LNCAP (cell line): ENCODE data around the gene FRMD7.

Source experiments
- TF ChIP-seq, protein P1 (sequence below): fragments of 450-650 bp; IDR thresholded peaks from 2 replicates; pipeline ENCODE4 v1.5.1; 2017; ENCODE audit warnings: mild to moderate bottlenecking

Gene FRMD7

GRCh38 chrX:132090403-132091159, 37.2 kb downstream of the FRMD7 start:
- TF ChIP-seq, protein P1, sequence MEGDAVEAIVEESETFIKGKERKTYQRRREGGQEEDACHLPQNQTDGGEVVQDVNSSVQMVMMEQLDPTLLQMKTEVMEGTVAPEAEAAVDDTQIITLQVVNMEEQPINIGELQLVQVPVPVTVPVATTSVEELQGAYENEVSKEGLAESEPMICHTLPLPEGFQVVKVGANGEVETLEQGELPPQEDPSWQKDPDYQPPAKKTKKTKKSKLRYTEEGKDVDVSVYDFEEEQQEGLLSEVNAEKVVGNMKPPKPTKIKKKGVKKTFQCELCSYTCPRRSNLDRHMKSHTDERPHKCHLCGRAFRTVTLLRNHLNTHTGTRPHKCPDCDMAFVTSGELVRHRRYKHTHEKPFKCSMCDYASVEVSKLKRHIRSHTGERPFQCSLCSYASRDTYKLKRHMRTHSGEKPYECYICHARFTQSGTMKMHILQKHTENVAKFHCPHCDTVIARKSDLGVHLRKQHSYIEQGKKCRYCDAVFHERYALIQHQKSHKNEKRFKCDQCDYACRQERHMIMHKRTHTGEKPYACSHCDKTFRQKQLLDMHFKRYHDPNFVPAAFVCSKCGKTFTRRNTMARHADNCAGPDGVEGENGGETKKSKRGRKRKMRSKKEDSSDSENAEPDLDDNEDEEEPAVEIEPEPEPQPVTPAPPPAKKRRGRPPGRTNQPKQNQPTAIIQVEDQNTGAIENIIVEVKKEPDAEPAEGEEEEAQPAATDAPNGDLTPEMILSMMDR, result no peak

DNA sequence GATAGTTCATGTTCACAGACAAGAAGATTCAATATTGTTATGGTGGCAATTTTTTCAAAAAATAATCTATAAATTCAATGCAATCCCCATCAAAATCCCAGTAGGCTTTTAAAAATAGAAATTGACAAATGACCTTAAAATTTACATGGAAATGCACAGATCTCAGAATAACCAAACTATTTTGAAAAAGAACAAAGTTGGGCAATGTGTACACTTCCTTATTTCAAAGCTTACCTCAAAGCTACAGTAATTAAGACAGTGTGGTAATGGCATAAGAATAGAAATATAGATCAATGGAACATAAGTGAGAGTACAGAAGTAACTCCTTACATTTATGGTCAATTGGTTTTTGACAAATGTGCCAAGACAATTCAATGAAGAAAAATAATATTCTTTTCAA, 39.0 kb downstream of the FRMD7 start:
- TF ChIP-seq, protein P1, result no peak

GRCh38 chrX:132086672-132087071, 41.1 kb downstream of the FRMD7 start:
- TF ChIP-seq, protein P1, result no peak

DNA sequence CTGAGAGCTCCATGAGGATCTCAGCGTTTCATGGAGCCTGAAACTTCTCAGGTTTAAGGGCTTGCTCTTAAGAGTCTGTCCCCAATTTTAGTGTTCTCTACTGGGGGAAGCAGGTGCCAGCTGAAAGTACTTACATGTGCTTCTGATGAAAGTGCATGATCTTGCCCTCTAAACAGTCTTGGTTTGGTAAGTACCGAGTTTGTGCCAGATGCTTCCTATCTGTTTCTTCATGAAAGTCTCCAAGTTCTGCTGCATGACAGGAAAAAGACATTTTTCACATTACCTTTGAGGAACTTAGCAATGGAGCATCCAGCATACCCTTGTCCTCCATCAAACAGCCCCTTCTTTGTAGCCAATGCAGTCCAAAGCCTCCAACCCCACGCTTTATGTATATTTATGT, 42.0 kb downstream of the FRMD7 start:
- TF ChIP-seq, protein P1, result no peak

DNA sequence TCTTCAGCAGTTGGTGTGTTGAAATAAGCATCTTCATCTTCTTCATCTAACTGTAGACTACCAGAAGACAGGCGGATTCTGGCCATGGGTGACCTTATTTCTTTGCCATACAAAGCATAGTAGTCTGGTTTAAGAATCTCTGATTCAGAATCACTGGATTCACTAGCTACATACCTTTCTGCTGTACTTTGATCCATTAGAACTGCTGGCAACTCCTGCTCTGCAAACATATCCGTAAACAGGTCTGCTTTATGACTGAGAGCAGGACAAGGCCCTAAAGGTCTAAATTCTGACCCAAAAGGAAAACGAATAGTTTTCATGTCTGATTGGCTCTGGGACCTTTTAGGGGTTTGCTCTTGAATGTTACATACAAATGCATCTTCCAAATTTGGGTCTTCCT, 49.9 kb downstream of the FRMD7 start:
- TF ChIP-seq, protein P1, result no peak

- TF ChIP-seq, protein P1, result no peak
Observed at GRCh38 chrX:132077414-132077813, 50.4 kb downstream of the FRMD7 start.

- TF ChIP-seq, protein P1, result peak; percentile 36; the same call in 1 of the 2 replicates
Observed at GRCh38 chrX:132071254-132071653, 56.6 kb downstream of the FRMD7 start.
